PC-3 (cell line): ENCODE measurements around the gene ITGA8. TPM values are rescaled to one million over a fixed set of nuclear protein-coding genes. Genes with fewer than 3 reads are reported as not detected.

ENCODE experiments used
- ATAC-seq: fragments of 200-7000 bp; cut with Tn5 transposase; 2 replicates; pipeline ENCODE4 v1.9.1; 2020; ENCODE audit warnings: mild to moderate bottlenecking, moderate library complexity
- BruUV-seq: library from RNA; stranded (reverse); fragments of 400-500 nt; replicated peaks from 2 replicates; lab custom pipeline; 2021; lab: Mats Ljungman, UMichigan
- CTCF ChIA-PET: fragments of 300-600 bp; sonication (Branson Sonifier 250); formaldehyde crosslinking; loops from one replicate; lab custom pipeline; 2022; ENCODE audit warnings: antibody characterized with exemption; lab: Charles Lee
- POLR2A ChIA-PET: fragments of 300-600 bp; sonication (Branson Sonifier 250); formaldehyde crosslinking; loops from one replicate; lab custom pipeline; 2022; ENCODE audit warnings: antibody characterized with exemption; ENCODE audit not compliant: unreplicated experiment; lab: Charles Lee
- DNase-seq: peaks from one replicate; pipeline ENCODE4 v3.0.0-alpha.2; 2015
- H2AFZ ChIP-seq: fragments of 300-600 bp; sonication (generic); 2 replicates; pipeline ENCODE4 v1.6.0; 2016; ENCODE audit warnings: antibody characterized with exemption, low read length
- H3F3A ChIP-seq: fragments of 300-600 bp; sonication (generic); one replicate; pipeline ENCODE4 v1.6.0; 2017; ENCODE audit warnings: antibody characterized with exemption, low read length, control low read depth, mild to moderate bottlenecking; ENCODE audit not compliant: unreplicated experiment
- H3K27ac ChIP-seq: fragments of 300-600 bp; sonication (generic); 2 replicates; pipeline ENCODE4 v1.5.1; 2016; ENCODE audit warnings: mild to moderate bottlenecking, low read length
- H3K27me3 ChIP-seq: fragments of 300-600 bp; sonication (generic); 2 replicates; pipeline ENCODE4 v1.6.1; 2016; ENCODE audit warnings: low read length, mixed read lengths
- H3K36me3 ChIP-seq: fragments of 300-600 bp; sonication (generic); 2 replicates; pipeline ENCODE4 v1.6.1; 2016; ENCODE audit warnings: low read depth, mixed run types, low read length, mixed read lengths
- H3K4me1 ChIP-seq: fragments of 300-600 bp; sonication (generic); 2 replicates; pipeline ENCODE4 v1.5.1; 2016; ENCODE audit warnings: low read length; ENCODE audit not compliant: insufficient read depth
- H3K4me2 ChIP-seq: fragments of 300-600 bp; sonication (generic); 2 replicates; pipeline ENCODE4 v1.6.0; 2016; ENCODE audit warnings: low read length
- H3K4me3 ChIP-seq: fragments of 300-600 bp; sonication (generic); 2 replicates; pipeline ENCODE4 v1.5.1; 2016; ENCODE audit warnings: mild to moderate bottlenecking, low read length, mixed read lengths
- H3K79me2 ChIP-seq: fragments of 300-600 bp; sonication (generic); 2 replicates; pipeline ENCODE4 v1.6.1; 2017; ENCODE audit warnings: low read length, mixed read lengths
- H3K9ac ChIP-seq: fragments of 300-600 bp; sonication (generic); 2 replicates; pipeline ENCODE4 v1.6.0; 2016; ENCODE audit warnings: mild to moderate bottlenecking, low read length
- H3K9me2 ChIP-seq: fragments of 300-600 bp; sonication (generic); replicated peaks from 2 replicates; pipeline ENCODE4 v1.6.1; 2016; ENCODE audit warnings: mixed run types, low read length, mixed read lengths
- H3K9me3 ChIP-seq: fragments of 300-600 bp; sonication (generic); 2 replicates; pipeline ENCODE4 v1.6.1; 2016; ENCODE audit warnings: low read length, mixed read lengths
- H4K20me1 ChIP-seq: fragments of 300-600 bp; sonication (generic); 2 replicates; pipeline ENCODE4 v1.6.1; 2016; ENCODE audit warnings: low read length, mixed read lengths
- CTCF ChIP-seq: fragments of 300-600 bp; sonication (generic); conservative IDR thresholded peaks from 2 replicates; pipeline ENCODE4 v1.5.1; 2017; ENCODE audit warnings: antibody characterized with exemption, low read depth, mild to moderate bottlenecking, low read length
- EZH2 ChIP-seq: fragments of 300-600 bp; sonication (generic); IDR thresholded peaks from one replicate; pipeline ENCODE4 v1.6.1; 2017; ENCODE audit warnings: antibody characterized with exemption, mild to moderate bottlenecking, low read length; ENCODE audit not compliant: unreplicated experiment
- EZH2phosphoT487 ChIP-seq: fragments of 300-600 bp; sonication (generic); IDR thresholded peaks from 2 replicates; pipeline ENCODE4 v1.6.1; 2018; ENCODE audit warnings: mild to moderate bottlenecking, antibody characterized with exemption, low read length, borderline replicate concordance
- intact Hi-C: fragments of 100-400 bp; cut with micrococcal nuclease; formaldehyde crosslinking; loops from 2 replicates; pipeline ENCODE4 v1.9.0; 2023
- total RNA-seq: library from RNA; depleted of rRNA; stranded (reverse); fragments of >200 nt; gene quantifications from 2 replicates; pipeline ENCODE4 v1.2.3, GENCODE V29; 2014

Gene ITGA8
- total RNA-seq, 1 experiment from 2014 or later = not detected

GRCh38 chr10:15729890-15730289, 10.2 kb upstream of the ITGA8 start:
- H3K4me1 ChIP-seq = no peaks in the 10 kb centered on the region
- H3K27me3 ChIP-seq = no peaks in the 10 kb centered on the region
- no peaks in the 10 kb centered on the region for H3F3A ChIP-seq
- H3K9ac ChIP-seq = no peak overlapping the region
- no peak overlapping the region for H3K4me3 ChIP-seq
- POLR2A ChIA-PET = no interaction called here
- ATAC-seq = no peak
- H4K20me1 ChIP-seq = no peaks in the 10 kb centered on the region
- TF ChIP-seq EZH2 (no peak), EZH2phosphoT487 (no peak)
- intact Hi-C loops = no loop called here
- no peaks in the 10 kb centered on the region for H3K79me2 ChIP-seq
- CTCF ChIA-PET = no interaction called here
- no peaks in the 10 kb centered on the region for H3K36me3 ChIP-seq
- H2AFZ ChIP-seq = no peak overlapping the region
- BruUV-seq = no TSS peak
- H3K4me2 ChIP-seq = no peak overlapping the region
- H3K27ac ChIP-seq = no peak overlapping the region
- DNase-seq = no peak
- H3K9me3 ChIP-seq = no peaks in the 10 kb centered on the region
- H3K9me2 ChIP-seq = no peaks in the 10 kb centered on the region

- CTCF ChIA-PET = no interaction called here
- TF ChIP-seq EZH2phosphoT487 (no peak), EZH2 (no peak), CTCF (no peak)
- intact Hi-C loops = no loop called here
- no peaks in the 10 kb centered on the region for H4K20me1 ChIP-seq
- H3K9me2 ChIP-seq = no peaks in the 10 kb centered on the region
- H3K4me1 ChIP-seq = no peaks in the 10 kb centered on the region
- no peaks in the 10 kb centered on the region for H3F3A ChIP-seq
- DNase-seq (no peak), ATAC-seq (no peak)
- no peaks in the 10 kb centered on the region for H3K79me2 ChIP-seq
- no peak overlapping the region for H3K27ac ChIP-seq
- H3K4me2 ChIP-seq = no peak overlapping the region
- H3K36me3 ChIP-seq = no peaks in the 10 kb centered on the region
- POLR2A ChIA-PET = interaction anchor here (0.5 kb wide), 1 partner anchor 109 kb away, joined by 3 read pairs; no protein-coding TSS in a partner anchor
- no peaks in the 10 kb centered on the region for H3K9me3 ChIP-seq
- no peak overlapping the region for H3K9ac ChIP-seq
- H3K27me3 ChIP-seq = peaks cover under 1% of the 10 kb centered on the region; the same call in 1 of the 2 replicates
- no peak overlapping the region for H3K4me3 ChIP-seq
- H2AFZ ChIP-seq = no peak overlapping the region
- no TSS peak for BruUV-seq
Measured at GRCh38 chr10:15726042-15726441, 6.3 kb upstream of the ITGA8 start.

GRCh38 chr10:15725603-15726002, 5.9 kb upstream of the ITGA8 start:
- ChIA-PET POLR2A (interaction anchor here (0.5 kb wide), 1 partner anchor 110 kb away, joined by 3 read pairs; no protein-coding TSS in a partner anchor), CTCF (no interaction called here)
- intact Hi-C loops = loop anchor here (2.0 kb wide), 1 partner anchor 291 kb away; no protein-coding TSS in a partner anchor
- Histone ChIP-seq H3K4me2 (no peak overlapping the region), H3K27me3 (peaks cover 3% of the 10 kb centered on the region; the same call in 1 of the 2 replicates), H3K9ac (no peak overlapping the region), H3K79me2 (no peaks in the 10 kb centered on the region), H3K36me3 (no peaks in the 10 kb centered on the region), H2AFZ (no peak overlapping the region), H3K4me1 (no peaks in the 10 kb centered on the region), H3F3A (no peaks in the 10 kb centered on the region), H3K27ac (no peak overlapping the region), H4K20me1 (no peaks in the 10 kb centered on the region), H3K9me3 (no peaks in the 10 kb centered on the region), H3K4me3 (no peak overlapping the region), H3K9me2 (no peaks in the 10 kb centered on the region)
- DNase-seq (peak; percentile 48), ATAC-seq (peak; percentile 83)
- TF ChIP-seq EZH2 = no peak
- TF ChIP-seq CTCF = peak; percentile 57
- no TSS peak for BruUV-seq
